Neural progenitor cell (in vitro differentiated cells): Measurements from ENCODE around the gene ADAM10. TPM values are rescaled to one million over a fixed set of nuclear protein-coding genes. Genes with fewer than 3 reads are reported as not detected.

ENCODE experiments used
- DNase-seq: peaks from one replicate; pipeline ENCODE4 v3.0.0-alpha.2; 2016; ENCODE audit warnings: low spot score
- H2AFZ ChIP-seq: fragments of 200-600 bp; sonication (generic); replicated peaks from 2 replicates; pipeline ENCODE4 v1.6.1; 2016; ENCODE audit warnings: antibody characterized with exemption
- H3F3A ChIP-seq: fragments of 200-600 bp; sonication (generic); 2 replicates; pipeline ENCODE4 v1.6.1; 2016; ENCODE audit warnings: antibody characterized with exemption, low read depth
- H3K27ac ChIP-seq: fragments of 200-600 bp; sonication (generic); 2 replicates; pipeline ENCODE4 v1.5.1; 2016; ENCODE audit warnings: mild to moderate bottlenecking
- H3K27me3 ChIP-seq: fragments of 200-600 bp; sonication (generic); 2 replicates; pipeline ENCODE4 v1.6.1; 2016; ENCODE audit warnings: mild to moderate bottlenecking, moderate library complexity
- H3K36me3 ChIP-seq: fragments of 200-600 bp; sonication (generic); 2 replicates; pipeline ENCODE4 v1.5.1; 2016
- H3K4me1 ChIP-seq: fragments of 200-600 bp; sonication (generic); 2 replicates; pipeline ENCODE4 v1.6.1; 2016; ENCODE audit warnings: mixed run types
- H3K4me2 ChIP-seq: fragments of 200-600 bp; sonication (generic); 2 replicates; pipeline ENCODE4 v1.6.1; 2016
- H3K4me3 ChIP-seq: fragments of 200-600 bp; sonication (generic); 2 replicates; pipeline ENCODE4 v1.5.1; 2016
- H3K79me2 ChIP-seq: fragments of 200-600 bp; sonication (generic); 2 replicates; pipeline ENCODE4 v1.6.1; 2016; ENCODE audit warnings: low read depth
- H3K9ac ChIP-seq: fragments of 200-600 bp; sonication (generic); 2 replicates; pipeline ENCODE4 v1.6.1; 2016
- H3K9me3 ChIP-seq: fragments of 200-600 bp; sonication (generic); 2 replicates; pipeline ENCODE4 v1.5.1; 2016; ENCODE audit warnings: low read depth
- H4K20me1 ChIP-seq: fragments of 200-600 bp; sonication (generic); 2 replicates; pipeline ENCODE4 v1.6.1; 2016; ENCODE audit warnings: low read depth
- H3K27ac Mint-ChIP-seq: 3 replicates; pipeline ENCODE4 v1.8.0; 2021; ENCODE audit warnings: mixed read lengths
- H3K27me3 Mint-ChIP-seq: 2 replicates; pipeline ENCODE4 v1.8.0; 2022; ENCODE audit warnings: low read depth, mild to moderate bottlenecking, inconsistent platforms, moderate library complexity, mixed read lengths; ENCODE audit not compliant: insufficient read depth
- H3K36me3 Mint-ChIP-seq: 3 replicates; pipeline ENCODE4 v1.8.0; 2021; ENCODE audit warnings: mixed read lengths
- H3K4me1 Mint-ChIP-seq: 3 replicates; pipeline ENCODE4 v1.8.0; 2021; ENCODE audit warnings: mixed read lengths
- H3K4me3 Mint-ChIP-seq: 3 replicates; pipeline ENCODE4 v1.8.0; 2021; ENCODE audit warnings: mild to moderate bottlenecking, moderate library complexity, mixed read lengths
- H3K9me3 Mint-ChIP-seq: 3 replicates; pipeline ENCODE4 v1.8.0; 2020; ENCODE audit warnings: mixed read lengths
- CTCF ChIP-seq: fragments of 200-600 bp; sonication (generic); IDR thresholded peaks from 2 replicates; pipeline ENCODE4 v1.5.1; 2017; ENCODE audit warnings: antibody characterized with exemption, mild to moderate bottlenecking
- EZH2 ChIP-seq: fragments of 200-600 bp; sonication (generic); IDR thresholded peaks from 2 replicates; pipeline ENCODE4 v1.6.1; 2017; ENCODE audit warnings: antibody characterized with exemption, mild to moderate bottlenecking, moderate library complexity
- EZH2phosphoT487 ChIP-seq: fragments of 200-600 bp; sonication (generic); IDR thresholded peaks from 2 replicates; pipeline ENCODE4 v1.6.1; 2017; ENCODE audit warnings: antibody characterized with exemption
- total RNA-seq: library from RNA; depleted of rRNA; stranded (reverse); fragments of >200 nt; gene quantifications from 2 replicates; pipeline ENCODE4 v1.2.3, GENCODE V29; 2015; ENCODE audit warnings: low replicate concordance

Gene ADAM10
- total RNA-seq, 1 donor from 2014 or later, result 153 TPM

GRCh38 chr15:58742022-58742813, 7.3 kb downstream of the ADAM10 start:
- no peak overlapping the region for H3K4me3 Mint-ChIP-seq
- no peaks in the 10 kb centered on the region for H3K27me3 ChIP-seq
- no peaks in the 10 kb centered on the region for H3F3A ChIP-seq
- no peaks in the 10 kb centered on the region for H3K9me3 ChIP-seq
- H3K27me3 Mint-ChIP-seq, result no peaks in the 10 kb centered on the region
- no peak overlapping the region for H2AFZ ChIP-seq
- peaks cover 12% of the 10 kb centered on the region for H3K4me1 Mint-ChIP-seq
- H3K27ac ChIP-seq, result no peak overlapping the region
- no peak overlapping the region for H3K4me3 ChIP-seq
- peaks cover 100% of the 10 kb centered on the region for H3K79me2 ChIP-seq
- peaks cover 18% of the 10 kb centered on the region for H3K4me1 ChIP-seq
- H3K36me3 Mint-ChIP-seq, result peaks cover 18% of the 10 kb centered on the region
- H3K9me3 Mint-ChIP-seq, result peaks cover 2% of the 10 kb centered on the region
- no peak overlapping the region for H3K9ac ChIP-seq
- no peak for DNase-seq
- H3K36me3 ChIP-seq, result no peaks in the 10 kb centered on the region
- no peak overlapping the region for H3K4me2 ChIP-seq
- TF ChIP-seq EZH2phosphoT487, result no peak
- no peak for TF ChIP-seq EZH2
- TF ChIP-seq CTCF, result no peak
- peaks cover 98% of the 10 kb centered on the region for H4K20me1 ChIP-seq
- H3K27ac Mint-ChIP-seq, result no peak overlapping the region

GRCh38 chr15:58741032-58741431, 8.5 kb downstream of the ADAM10 start:
- Histone ChIP-seq H3K4me2 (no peak overlapping the region), H4K20me1 (peaks cover 98% of the 10 kb centered on the region), H3K4me1 (peaks cover 7% of the 10 kb centered on the region), H3K27ac (no peak overlapping the region), H3K36me3 (no peaks in the 10 kb centered on the region), H3K79me2 (peaks cover 100% of the 10 kb centered on the region), H3K27me3 (no peaks in the 10 kb centered on the region), H2AFZ (no peak overlapping the region), H3K4me3 (no peak overlapping the region), H3K9me3 (no peaks in the 10 kb centered on the region), H3F3A (no peaks in the 10 kb centered on the region), H3K9ac (no peak overlapping the region)
- DNase-seq, result no peak
- H3K9me3 Mint-ChIP-seq, result peaks cover 2% of the 10 kb centered on the region
- peaks cover 9% of the 10 kb centered on the region for H3K4me1 Mint-ChIP-seq
- no peak overlapping the region for H3K27ac Mint-ChIP-seq
- no peak for TF ChIP-seq EZH2
- no peak for TF ChIP-seq CTCF
- no peak for TF ChIP-seq EZH2phosphoT487
- no peak overlapping the region for H3K4me3 Mint-ChIP-seq
- H3K36me3 Mint-ChIP-seq, result peaks cover 17% of the 10 kb centered on the region
- H3K27me3 Mint-ChIP-seq, result no peaks in the 10 kb centered on the region

GRCh38 chr15:58740436-58740835, 9.1 kb downstream of the ADAM10 start:
- H3K4me1 ChIP-seq, result peaks cover 9% of the 10 kb centered on the region
- Mint-ChIP-seq H3K27me3 (no peaks in the 10 kb centered on the region), H3K9me3 (peaks cover 2% of the 10 kb centered on the region), H3K36me3 (peaks cover 14% of the 10 kb centered on the region), H3K4me1 (peaks cover 10% of the 10 kb centered on the region), H3K4me3 (no peak overlapping the region), H3K27ac (no peak overlapping the region)
- no peaks in the 10 kb centered on the region for H3K36me3 ChIP-seq
- no peak overlapping the region for H3K4me2 ChIP-seq
- no peaks in the 10 kb centered on the region for H3F3A ChIP-seq
- TF ChIP-seq CTCF (no peak), EZH2phosphoT487 (no peak), EZH2 (no peak)
- no peaks in the 10 kb centered on the region for H3K27me3 ChIP-seq
- peaks cover 98% of the 10 kb centered on the region for H4K20me1 ChIP-seq
- H3K79me2 ChIP-seq, result peaks cover 100% of the 10 kb centered on the region
- H3K9me3 ChIP-seq, result no peaks in the 10 kb centered on the region
- DNase-seq, result no peak
- no peak overlapping the region for H3K9ac ChIP-seq
- H3K4me3 ChIP-seq, result no peak overlapping the region
- H3K27ac ChIP-seq, result no peak overlapping the region
- no peak overlapping the region for H2AFZ ChIP-seq
